Measurements from ENCODE around the gene CAMK2B.

The CAMK2B gene

GRCh38 chr7:44258423-44258760 is 67.0 kb downstream of the CAMK2B start:
- TF ChIP-seq CTCF (IDR thresholded peaks at IDR 0.05; ENCODE audit: low read depth, low read length): no peak

GRCh38 chr7:44257618-44258422 is 67.6 kb downstream of the CAMK2B start:
- no peak for TF ChIP-seq CTCF (IDR thresholded peaks at IDR 0.05; ENCODE audit: low read depth, low read length)
- no peak overlapping the region for H3K4me3 ChIP-seq (ENCODE audit: low read depth, low read length)

More at GRCh38 chr7:44258423-44258760, 67.0 kb downstream of the CAMK2B start:
- no peak overlapping the region for H3K4me3 ChIP-seq (ENCODE audit: low read depth, low read length)

GRCh38 chr7:44257213-44257612 is 68.2 kb downstream of the CAMK2B start:
- TF ChIP-seq CTCF (IDR thresholded peaks at IDR 0.05; ENCODE audit: low read depth, low read length): no peak
- no peak overlapping the region for H3K4me3 ChIP-seq (ENCODE audit: low read depth, low read length)

- no peak for TF ChIP-seq CTCF (IDR thresholded peaks at IDR 0.05; ENCODE audit: low read depth, low read length)
- no peak overlapping the region for H3K4me3 ChIP-seq (ENCODE audit: low read depth, low read length)
These were observed 68.9 kb downstream of the CAMK2B start for GRCh38 chr7:44256459-44256858.

- no peak for TF ChIP-seq CTCF (IDR thresholded peaks at IDR 0.05; ENCODE audit: low read depth, low read length)
- H3K4me3 ChIP-seq (ENCODE audit: low read depth, low read length): no peak overlapping the region
These were observed 73.5 kb downstream of the CAMK2B start for GRCh38 chr7:44251881-44252280.

- no peak for TF ChIP-seq CTCF (IDR thresholded peaks at IDR 0.05; ENCODE audit: low read depth, low read length)
- no peak overlapping the region for H3K4me3 ChIP-seq (ENCODE audit: low read depth, low read length)
These were observed 74.1 kb downstream of the CAMK2B start for GRCh38 chr7:44251269-44251668.

GRCh38 chr7:44249639-44250234 is 75.7 kb downstream of the CAMK2B start:
- H3K4me3 ChIP-seq (ENCODE audit: low read depth, low read length): no peak overlapping the region
- no peak for TF ChIP-seq CTCF (IDR thresholded peaks at IDR 0.05; ENCODE audit: low read depth, low read length)

Measured in WI38 (cell line).